MM.1S (cell line): Measurements from ENCODE around the gene SPOCK3.

Experiments used
- CTCF ChIP-seq: fragments of 300-600 bp; sonication (generic); IDR thresholded peaks from 2 replicates; pipeline ENCODE4 v1.5.1; 2016; ENCODE audit warnings: antibody characterized with exemption, low read length, mixed read lengths
- EZH2 ChIP-seq: fragments of 300-600 bp; sonication (generic); optimal IDR thresholded peaks from 2 replicates; pipeline ENCODE3; 2017; ENCODE audit warnings: low read depth, mild to moderate bottlenecking, antibody characterized with exemption, low read length, mixed read lengths
- EZH2phosphoT487 ChIP-seq: fragments of 300-600 bp; sonication (generic); IDR thresholded peaks from 2 replicates; pipeline ENCODE4 v1.6.1; 2018; ENCODE audit warnings: antibody characterized with exemption, low read length

- TF ChIP-seq EZH2 (no peak), CTCF (no peak), EZH2phosphoT487 (no peak)
Observed at GRCh38 chr4:167052631-167053091, 181.6 kb downstream of the SPOCK3 start.
